A673 (cell line): Measurements from ENCODE around the gene CEP89. TPM values are rescaled to one million over a fixed set of nuclear protein-coding genes. Genes with fewer than 3 reads are reported as not detected.

Experiments
- BruUV-seq: library from RNA; stranded (reverse); fragments of 400-500 nt; replicated peaks from 2 replicates; lab custom pipeline; 2021; lab: Mats Ljungman, UMichigan
- CTCF ChIA-PET: fragments of 300-600 bp; sonication (Branson Sonifier 250); formaldehyde crosslinking; loops from one replicate; lab custom pipeline; 2022; ENCODE audit warnings: antibody characterized with exemption; lab: Charles Lee
- POLR2A ChIA-PET: fragments of 300-600 bp; sonication (Branson Sonifier 250); formaldehyde crosslinking; loops from one replicate; lab custom pipeline; 2022; ENCODE audit warnings: antibody characterized with exemption; ENCODE audit not compliant: low non-redundant PET; lab: Charles Lee
- DNase-seq: peaks from one replicate; pipeline ENCODE4 v3.0.0-alpha.2; 2015; ENCODE audit warnings: low spot score
- H3K27ac ChIP-seq: fragments of 200-600 bp; sonication (generic); 2 replicates; pipeline ENCODE4 v1.5.1; 2016; ENCODE audit warnings: mixed run types, low read depth, mild to moderate bottlenecking, mixed read lengths, antibody characterized with exemption, low read length; ENCODE audit not compliant: poor library complexity, severe bottlenecking
- H3K27me3 ChIP-seq: fragments of 200-600 bp; sonication (generic); replicated peaks from 2 replicates; pipeline ENCODE4 v1.6.1; 2017; ENCODE audit warnings: mixed run types, low read depth, mild to moderate bottlenecking, mixed read lengths, antibody characterized with exemption, low read length; ENCODE audit not compliant: insufficient read depth, poor library complexity
- H3K36me3 ChIP-seq: fragments of 200-600 bp; sonication (generic); 2 replicates; pipeline ENCODE4 v1.6.1; 2016; ENCODE audit warnings: mixed run types, mild to moderate bottlenecking, mixed read lengths, antibody characterized with exemption, low read length; ENCODE audit not compliant: insufficient read depth, poor library complexity, severe bottlenecking
- H3K4me1 ChIP-seq: fragments of 200-600 bp; sonication (generic); 2 replicates; pipeline ENCODE4 v1.6.1; 2017; ENCODE audit warnings: mixed run types, mild to moderate bottlenecking, mixed read lengths, antibody characterized with exemption, low read length; ENCODE audit not compliant: insufficient read depth, poor library complexity, severe bottlenecking
- H3K4me3 ChIP-seq: fragments of 200-600 bp; sonication (generic); 2 replicates; pipeline ENCODE4 v1.5.1; 2016; ENCODE audit warnings: low read depth, mixed run types, mild to moderate bottlenecking, mixed read lengths, low read length; ENCODE audit not compliant: poor library complexity, severe bottlenecking
- H3K9me3 ChIP-seq: fragments of 200-600 bp; sonication (generic); 2 replicates; pipeline ENCODE4 v1.6.1; 2016; ENCODE audit warnings: mixed run types, low read depth, mild to moderate bottlenecking, mixed read lengths, antibody characterized with exemption, low read length; ENCODE audit not compliant: poor library complexity, severe bottlenecking
- CTCF ChIP-seq: fragments of 300-800, 200-600 bp; sonication (generic); conservative IDR thresholded peaks from 2 replicates; pipeline ENCODE4 v1.5.1; 2017; ENCODE audit warnings: low read depth, mild to moderate bottlenecking, antibody characterized with exemption, low read length, moderate library complexity, mixed read lengths
- EZH2 ChIP-seq: fragments of 200-600 bp; sonication (generic); IDR thresholded peaks from 2 replicates; pipeline ENCODE4 v1.6.1; 2017; ENCODE audit warnings: borderline replicate concordance, low read depth, mild to moderate bottlenecking, mixed read lengths, antibody characterized with exemption, low read length; ENCODE audit not compliant: poor library complexity, severe bottlenecking
- intact Hi-C: fragments of 100-400 bp; cut with micrococcal nuclease; formaldehyde crosslinking; loops from one replicate; pipeline ENCODE4 v1.10.0; 2022; ENCODE audit not compliant: unreplicated experiment
- total RNA-seq: library from RNA; stranded (reverse); gene quantifications from 2 replicates; pipeline ENCODE4 v1.2.3, GENCODE V29; 2021

The CEP89 gene
- total RNA-seq, 1 experiment from 2014 or later = 47.2 TPM

GRCh38 chr19:32896516-32897214, 75.1 kb downstream of the CEP89 start:
- intact Hi-C loops = no loop called here
- ChIA-PET CTCF (interaction anchor here (0.6 kb wide), 1 partner anchor 222 kb away, joined by 3 read pairs; no protein-coding TSS in a partner anchor), POLR2A (no interaction called here)
- Histone ChIP-seq H3K27me3 (no peaks in the 10 kb centered on the region), H3K27ac (no peak overlapping the region), H3K36me3 (no peaks in the 10 kb centered on the region), H3K9me3 (peaks cover 8% of the 10 kb centered on the region), H3K4me1 (no peaks in the 10 kb centered on the region), H3K4me3 (no peak overlapping the region)
- DNase-seq = no peak
- BruUV-seq = no TSS peak
- TF ChIP-seq CTCF (no peak), EZH2 (no peak)

GRCh38 chr19:32895384-32895783, 76.4 kb downstream of the CEP89 start:
- intact Hi-C loops = no loop called here
- Histone ChIP-seq H3K27me3 (no peaks in the 10 kb centered on the region), H3K4me3 (no peak overlapping the region), H3K9me3 (peaks cover 12% of the 10 kb centered on the region), H3K36me3 (peaks cover 4% of the 10 kb centered on the region), H3K4me1 (no peaks in the 10 kb centered on the region), H3K27ac (no peak overlapping the region)
- POLR2A ChIA-PET = no interaction called here
- DNase-seq = no peak
- TF ChIP-seq EZH2 = no peak
- TF ChIP-seq CTCF = no peak
- BruUV-seq = no TSS peak
- CTCF ChIA-PET = no interaction called here

- CTCF ChIA-PET = no interaction called here
- peaks cover 12% of the 10 kb centered on the region for H3K9me3 ChIP-seq
- TF ChIP-seq EZH2 (no peak), CTCF (no peak)
- peaks cover 4% of the 10 kb centered on the region for H3K36me3 ChIP-seq
- intact Hi-C loops = no loop called here
- BruUV-seq = no TSS peak
- DNase-seq = no peak
- H3K4me3 ChIP-seq = no peak overlapping the region
- POLR2A ChIA-PET = no interaction called here
- no peaks in the 10 kb centered on the region for H3K4me1 ChIP-seq
- H3K27ac ChIP-seq = no peak overlapping the region
- H3K27me3 ChIP-seq = no peaks in the 10 kb centered on the region
Observed at GRCh38 chr19:32891609-32892008, 80.1 kb downstream of the CEP89 start.
